Kidney (tissue), 14 donors: ENCODE data around the gene PIM1. TPM values are rescaled to one million over a fixed set of nuclear protein-coding genes. Genes with fewer than 3 reads are reported as not detected.

ENCODE experiments used
- DNase-seq, 5 donors: peaks; one replicate each; pipeline ENCODE4 v3.0.0-alpha.2; 2013 to 2020
- FAIRE-seq: peaks from 2 replicates; lab custom pipeline; 2012; peaks lifted over from hg19 to GRCh38; lab: Jason Lieb, UNC
- H3K27ac ChIP-seq, 2 donors: one replicate each; pipeline ENCODE4 v1.7.0; 2013; ENCODE audit warnings: low read depth in 2 of 2, low read length in 2 of 2, inconsistent platforms in 1 of 2
- H3K27me3 ChIP-seq: one replicate; pipeline ENCODE4 v1.7.1; 2013; ENCODE audit warnings: low read length, inconsistent platforms; ENCODE audit not compliant: control insufficient read depth, insufficient read depth
- H3K36me3 ChIP-seq, 3 donors: one replicate each; pipeline versions ENCODE4 v1.7.0 to v1.7.1; 2013; ENCODE audit warnings: low read length in 3 of 3, control low read depth in 1 of 3, inconsistent platforms in 1 of 3; ENCODE audit not compliant: insufficient read depth in 3 of 3, control insufficient read depth in 2 of 3
- H3K4me1 ChIP-seq, 3 donors: one replicate each; pipeline versions ENCODE4 v1.7.0 to v1.7.1; 2013; ENCODE audit warnings: low read length in 3 of 3, inconsistent platforms in 1 of 3, low read depth in 1 of 3; ENCODE audit not compliant: control insufficient read depth in 2 of 3, insufficient read depth in 2 of 3
- H3K4me3 ChIP-seq, 3 donors: one replicate each; pipeline versions ENCODE4 v1.7.0 to v1.8.1; 2013; ENCODE audit warnings: low read length in 3 of 3, control low read depth in 1 of 3, inconsistent platforms in 1 of 3
- H3K9ac ChIP-seq, 3 donors: one replicate each; pipeline versions ENCODE4 v1.7.0 to v1.7.1; 2013; ENCODE audit warnings: low read length in 3 of 3, control low read depth in 1 of 3, inconsistent platforms in 1 of 3
- H3K9me3 ChIP-seq, 3 donors: one replicate each; pipeline versions ENCODE4 v1.7.0 to v1.7.1; 2013; ENCODE audit warnings: low read length in 3 of 3, control low read depth in 1 of 3, inconsistent platforms in 1 of 3; ENCODE audit not compliant: control insufficient read depth in 2 of 3, insufficient read depth in 1 of 3
- CTCF ChIP-seq: IDR thresholded peaks from 3 replicates; pipeline ENCODE4 v1.5.1; 2012; ENCODE audit warnings: mild to moderate bottlenecking, moderate library complexity, borderline replicate concordance; ENCODE audit not compliant: insufficient read depth; ENCODE audit errors: extremely low read depth
- intact Hi-C: fragments of 100-400 bp; cut with DNase I; formaldehyde crosslinking; loops from one replicate; pipeline ENCODE4 v1.11.1; 2022
- polyA plus RNA-seq: library from polyadenylated mRNA; stranded (reverse); fragments of 350-450 nt; fragmentation: Illumina TruSeq; extraction: RNeasy Lipid Tissue Mini Kit (QIAGEN cat#74804); gene quantifications from one replicate; pipeline ENCODE4 v1.2.3, GENCODE V29; 2014; ENCODE audit warnings: low read depth, low replicate concordance; ENCODE audit not compliant: insufficient read depth
- total RNA-seq: library from RNA; stranded (reverse); fragmentation: NEBNext Ultra II Directional; extraction: Animal tissue kit (Norgen Biotek cat#: 25700); gene quantifications from one replicate; pipeline ENCODE4 v1.2.1, GENCODE V29; 2021
- donor health status: control.
- donor health status: control.
- donor health status: control.
- donor health status: control.
- donor health status: control.
- donor health status: DM: yes; HTN: yes; CAD: no.
- donor health status: Normal renal cell carcinoma (clear cell type).

PIM1 gene
- total and polyA plus RNA-seq, 2 donors from 2014 or later: 19.1 to 30.4 TPM

- intact Hi-C loops: no loop called here
These were observed 36.7 kb downstream of the PIM1 start for GRCh38 chr6:37206622-37207021.

GRCh38 chr6:37207903-37208456, 38.0 kb downstream of the PIM1 start:
- no peak overlapping the region for H3K27ac ChIP-seq
- FAIRE-seq (no peak), DNase-seq (peak; percentile 53 to 89 (median 72))
- H3K9ac ChIP-seq: no peak overlapping the region
- intact Hi-C loops: no loop called here
- no peaks in the 10 kb centered on the region for H3K4me1 ChIP-seq
- no peaks in the 10 kb centered on the region for H3K27me3 ChIP-seq
- no peaks in the 10 kb centered on the region for H3K9me3 ChIP-seq
- peak; percentile 81 for TF ChIP-seq CTCF
- no peaks in the 10 kb centered on the region for H3K36me3 ChIP-seq
- no peak overlapping the region for H3K4me3 ChIP-seq

More at GRCh38 chr6:37206622-37207021, 36.7 kb downstream of the PIM1 start:
- Histone ChIP-seq H3K9ac (no peak overlapping the region), H3K4me3 (no peak overlapping the region), H3K27ac (no peak overlapping the region), H3K36me3 (no peaks in the 10 kb centered on the region), H3K4me1 (no peaks in the 10 kb centered on the region), H3K9me3 (no peaks in the 10 kb centered on the region), H3K27me3 (no peaks in the 10 kb centered on the region)
- no peak for TF ChIP-seq CTCF
- FAIRE-seq: no peak
- DNase-seq: no peak

GRCh38 chr6:37208793-37209192, 38.8 kb downstream of the PIM1 start:
- no peaks in the 10 kb centered on the region for H3K4me1 ChIP-seq
- H3K27ac ChIP-seq: no peak overlapping the region
- no peak overlapping the region for H3K4me3 ChIP-seq
- DNase-seq (no peak), FAIRE-seq (no peak)
- H3K36me3 ChIP-seq: no peaks in the 10 kb centered on the region
- no peaks in the 10 kb centered on the region for H3K9me3 ChIP-seq
- TF ChIP-seq CTCF: no peak
- intact Hi-C loops: no loop called here
- H3K9ac ChIP-seq: no peak overlapping the region
- H3K27me3 ChIP-seq: no peaks in the 10 kb centered on the region
